Activated CD4-positive, alpha-beta T cell treated with anti-CD3 and anti-CD28 coated beads, Interleukin-2, Interleukin-6, amounts not matched to agents 100 ng/mL and 50 ng/mL, durations not matched to agents 16 hours and 8 hours (primary cell): ENCODE data around the gene TREML1.

Experiments
- DNase-seq: peaks from one replicate; pipeline ENCODE4 v3.0.0-alpha.2; 2020

TREML1 gene

GRCh38 chr6:41177695-41178094 is 23.5 kb upstream of the TREML1 start:
- DNase-seq = no peak

GRCh38 chr6:41177287-41177686 is 23.1 kb upstream of the TREML1 start:
- DNase-seq = no peak

GRCh38 chr6:41176189-41176588 is 22.0 kb upstream of the TREML1 start:
- DNase-seq = no peak

GRCh38 chr6:41175084-41175483 is 20.9 kb upstream of the TREML1 start:
- no peak for DNase-seq

- no peak for DNase-seq
Measured at GRCh38 chr6:41174610-41175009, 20.5 kb upstream of the TREML1 start.

GRCh38 chr6:41171908-41172307 is 17.8 kb upstream of the TREML1 start:
- no peak for DNase-seq

GRCh38 chr6:41170547-41171160 is 16.5 kb upstream of the TREML1 start:
- DNase-seq = no peak

GRCh38 chr6:41167173-41167963 is 13.2 kb upstream of the TREML1 start:
- no peak for DNase-seq

GRCh38 chr6:41164551-41165120 is 10.5 kb upstream of the TREML1 start:
- DNase-seq = no peak

GRCh38 chr6:41163419-41163717 is 9.2 kb upstream of the TREML1 start:
- DNase-seq = no peak

- no peak for DNase-seq
Measured at GRCh38 chr6:41162687-41163418, 8.7 kb upstream of the TREML1 start, which contains the start of gene TREM2. Gene TREM2, minus strand, starts transcription at chr6:41163116. Its CDS starts 34 bp downstream, at chr6:41163082.

- DNase-seq = no peak
Measured at GRCh38 chr6:41161851-41162552, 7.9 kb upstream of the TREML1 start.

GRCh38 chr6:41161380-41161779 is 7.2 kb upstream of the TREML1 start:
- no peak for DNase-seq

GRCh38 chr6:41160933-41161332 is 6.8 kb upstream of the TREML1 start:
- no peak for DNase-seq

GRCh38 chr6:41159415-41160082 is 5.4 kb upstream of the TREML1 start:
- DNase-seq = no peak

GRCh38 chr6:41157323-41157722 is 3.2 kb upstream of the TREML1 start:
- no peak for DNase-seq

GRCh38 chr6:41156771-41157170 is 2.6 kb upstream of the TREML1 start:
- DNase-seq = no peak

- DNase-seq = no peak
Measured at GRCh38 chr6:41156001-41156400, 1.9 kb upstream of the TREML1 start.

GRCh38 chr6:41155132-41155805 is 1.1 kb upstream of the TREML1 start:
- DNase-seq = no peak

GRCh38 chr6:41153451-41153850 is 696 bp downstream of the TREML1 start:
- no peak for DNase-seq

GRCh38 chr6:41150671-41151070 is 3.5 kb downstream of the TREML1 start:
- DNase-seq = no peak

- no peak for DNase-seq
Measured at GRCh38 chr6:41147917-41148316, 6.2 kb downstream of the TREML1 start.
